HFF-Myc (cell line): ENCODE measurements around the gene GNG7.

Source experiments
- DNase-seq: peaks from one replicate; pipeline ENCODE4 v3.0.0-alpha.2; 2011; ENCODE audit warnings: low read depth; ENCODE audit errors: extremely low read depth
- H3K4me3 ChIP-seq: replicated peaks from 2 replicates; pipeline ENCODE4 v1.5.1; 2011; ENCODE audit warnings: low read depth, mild to moderate bottlenecking, control low read depth, low read length
- TF ChIP-seq, protein P1 (sequence below): IDR thresholded peaks from 2 replicates; pipeline ENCODE4 v1.5.1; 2012; ENCODE audit warnings: mild to moderate bottlenecking, low read depth, low read length, control low read depth; ENCODE audit errors: missing control alignments

Gene GNG7

GRCh38 chr19:2732883-2733282 is 30.4 kb upstream of the GNG7 start:
- no peak overlapping the region for H3K4me3 ChIP-seq
- TF ChIP-seq, protein P1, sequence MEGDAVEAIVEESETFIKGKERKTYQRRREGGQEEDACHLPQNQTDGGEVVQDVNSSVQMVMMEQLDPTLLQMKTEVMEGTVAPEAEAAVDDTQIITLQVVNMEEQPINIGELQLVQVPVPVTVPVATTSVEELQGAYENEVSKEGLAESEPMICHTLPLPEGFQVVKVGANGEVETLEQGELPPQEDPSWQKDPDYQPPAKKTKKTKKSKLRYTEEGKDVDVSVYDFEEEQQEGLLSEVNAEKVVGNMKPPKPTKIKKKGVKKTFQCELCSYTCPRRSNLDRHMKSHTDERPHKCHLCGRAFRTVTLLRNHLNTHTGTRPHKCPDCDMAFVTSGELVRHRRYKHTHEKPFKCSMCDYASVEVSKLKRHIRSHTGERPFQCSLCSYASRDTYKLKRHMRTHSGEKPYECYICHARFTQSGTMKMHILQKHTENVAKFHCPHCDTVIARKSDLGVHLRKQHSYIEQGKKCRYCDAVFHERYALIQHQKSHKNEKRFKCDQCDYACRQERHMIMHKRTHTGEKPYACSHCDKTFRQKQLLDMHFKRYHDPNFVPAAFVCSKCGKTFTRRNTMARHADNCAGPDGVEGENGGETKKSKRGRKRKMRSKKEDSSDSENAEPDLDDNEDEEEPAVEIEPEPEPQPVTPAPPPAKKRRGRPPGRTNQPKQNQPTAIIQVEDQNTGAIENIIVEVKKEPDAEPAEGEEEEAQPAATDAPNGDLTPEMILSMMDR, result no peak
- DNase-seq, result no peak

GRCh38 chr19:2732157-2732725 is 29.7 kb upstream of the GNG7 start:
- H3K4me3 ChIP-seq, result no peak overlapping the region
- DNase-seq, result no peak
- TF ChIP-seq, protein P1, result no peak

GRCh38 chr19:2731181-2731995 is 28.9 kb upstream of the GNG7 start:
- no peak for DNase-seq
- TF ChIP-seq, protein P1, result no peak
- H3K4me3 ChIP-seq, result no peak overlapping the region

DNA sequence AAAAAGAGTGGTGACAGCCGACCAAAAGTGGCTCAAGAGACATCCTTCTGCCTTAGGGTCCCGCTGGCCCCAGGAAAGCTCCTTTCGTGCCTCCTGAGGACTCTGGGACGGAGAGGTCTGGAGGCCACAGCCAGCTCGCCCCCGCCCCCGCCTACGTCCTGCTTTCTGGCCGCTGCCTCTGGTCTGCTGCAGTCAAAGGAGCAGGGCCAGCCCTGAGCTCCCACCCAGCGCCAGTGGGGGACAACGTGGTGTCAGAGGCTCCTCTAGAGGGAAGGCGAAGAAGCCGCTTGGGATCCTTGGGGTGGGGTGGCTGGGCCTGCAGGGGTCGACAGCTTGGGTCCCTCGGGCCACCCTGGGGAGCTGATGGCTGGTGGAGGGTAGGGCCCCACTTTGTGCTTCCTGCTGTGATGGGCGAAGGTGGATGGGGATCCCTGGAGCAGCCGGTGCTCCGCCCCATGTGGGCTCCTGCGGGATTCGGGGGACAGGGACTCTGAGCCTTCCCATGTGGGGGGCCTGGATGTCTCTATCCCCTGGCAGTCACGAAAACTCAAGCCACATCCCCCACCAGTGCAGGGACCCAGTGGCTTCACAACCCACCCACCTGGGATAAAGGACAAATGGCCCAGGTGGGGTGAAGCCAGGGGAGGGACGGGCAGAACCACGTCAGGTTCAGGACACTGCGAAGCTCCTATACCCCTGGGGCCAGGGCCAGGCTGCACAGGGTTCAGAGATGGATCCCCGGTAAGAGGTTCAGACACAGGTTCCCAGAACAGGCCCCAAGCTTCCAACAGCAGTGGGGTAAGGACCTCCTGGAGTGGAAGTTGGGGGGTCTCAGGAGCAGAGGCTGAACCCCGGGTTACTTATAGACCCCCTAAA is 27.7 kb upstream of the GNG7 start:
- TF ChIP-seq, protein P1, result no peak
- DNase-seq, result no peak
- no peak overlapping the region for H3K4me3 ChIP-seq

- TF ChIP-seq, protein P1, result no peak
- no peak overlapping the region for H3K4me3 ChIP-seq
- DNase-seq, result no peak
Measured at GRCh38 chr19:2728783-2729387, 26.4 kb upstream of the GNG7 start.

DNA sequence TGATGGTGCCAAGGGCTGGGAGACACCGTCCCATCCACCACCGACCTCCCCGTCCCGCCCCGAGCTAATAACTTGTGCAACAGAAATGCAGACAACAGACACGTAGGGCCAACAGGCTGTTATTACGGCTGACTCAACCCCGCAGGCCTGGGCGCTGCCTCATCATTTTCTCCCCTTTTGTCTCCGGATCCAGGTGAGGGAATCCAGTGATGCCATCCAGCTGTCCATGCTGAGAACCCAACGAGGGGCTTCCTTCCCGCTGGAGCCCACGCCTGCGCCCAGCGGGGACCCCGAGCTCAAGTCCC is 25.1 kb upstream of the GNG7 start:
- no peak for DNase-seq
- TF ChIP-seq, protein P1, result no peak
- H3K4me3 ChIP-seq, result no peak overlapping the region
